Calu3 (cell line): ENCODE data around the gene ZC3H12A. TPM values are rescaled to one million over a fixed set of nuclear protein-coding genes. Genes with fewer than 3 reads are reported as not detected.

ENCODE experiments used
- BruUV-seq: library from RNA; stranded (reverse); fragments of 400-500 nt; replicated peaks from 2 replicates; lab custom pipeline; 2021; lab: Mats Ljungman, UMichigan
- CTCF ChIA-PET: fragments of 300-600 bp; sonication (Branson Sonifier 250); formaldehyde crosslinking; loops from one replicate; lab custom pipeline; 2022; ENCODE audit warnings: antibody characterized with exemption; lab: Charles Lee
- DNase-seq: peaks from one replicate; pipeline ENCODE4 v3.0.0; 2022
- H3K27ac Mint-ChIP-seq: one replicate; pipeline ENCODE4 v1.8.0; 2022; ENCODE audit warnings: mixed read lengths; ENCODE audit not compliant: unreplicated experiment
- H3K27me3 Mint-ChIP-seq: one replicate; pipeline ENCODE4 v1.8.0; 2022; ENCODE audit warnings: mixed read lengths; ENCODE audit not compliant: unreplicated experiment
- H3K36me3 Mint-ChIP-seq: one replicate; pipeline ENCODE4 v1.8.0; 2022; ENCODE audit warnings: mild to moderate bottlenecking, moderate library complexity, mixed read lengths; ENCODE audit not compliant: insufficient read depth, unreplicated experiment
- H3K4me1 Mint-ChIP-seq: one replicate; pipeline ENCODE4 v1.8.0; 2022; ENCODE audit warnings: mild to moderate bottlenecking, low read depth, mixed read lengths; ENCODE audit not compliant: unreplicated experiment
- H3K4me3 Mint-ChIP-seq: one replicate; pipeline ENCODE4 v1.8.0; 2022; ENCODE audit warnings: mild to moderate bottlenecking, low read depth, moderate library complexity, mixed read lengths; ENCODE audit not compliant: unreplicated experiment
- H3K9me3 Mint-ChIP-seq: one replicate; pipeline ENCODE4 v1.8.0; 2022; ENCODE audit warnings: low read depth, mixed read lengths; ENCODE audit not compliant: unreplicated experiment
- CTCF ChIP-seq: fragments of 200-600 bp; IDR thresholded peaks from one replicate; pipeline ENCODE4 v1.8.0; 2022; ENCODE audit warnings: antibody characterized with exemption; ENCODE audit not compliant: unreplicated experiment
- intact Hi-C: fragments of 100-400 bp; cut with micrococcal nuclease; formaldehyde crosslinking; loops from one replicate; pipeline ENCODE4 v1.10.0; 2022; ENCODE audit not compliant: unreplicated experiment
- total RNA-seq: library from RNA; stranded (reverse); gene quantifications from 2 replicates; pipeline ENCODE4 v1.2.3, GENCODE V29; 2022

The ZC3H12A gene
- total RNA-seq, 1 experiment from 2014 or later = 94.1 TPM

GRCh38 chr1:37493336-37494098, 19.1 kb downstream of the ZC3H12A start:
- Mint-ChIP-seq H3K27me3 (no peaks in the 10 kb centered on the region), H3K36me3 (peaks cover 37% of the 10 kb centered on the region), H3K9me3 (no peaks in the 10 kb centered on the region), H3K4me1 (no peaks in the 10 kb centered on the region), H3K4me3 (no peak overlapping the region), H3K27ac (no peak overlapping the region)
- TF ChIP-seq CTCF = no peak
- intact Hi-C loops = no loop called here
- CTCF ChIA-PET = interaction anchor here (0.7 kb wide), 2 partner anchors 10 to 198 kb away, joined by 5 read pairs; no protein-coding TSS in a partner anchor
- no peak for DNase-seq
- TSS peak; percentile 14 for BruUV-seq

GRCh38 chr1:37495875-37496274, 21.5 kb downstream of the ZC3H12A start:
- Mint-ChIP-seq H3K4me1 (peaks cover 10% of the 10 kb centered on the region), H3K27ac (no peak overlapping the region), H3K36me3 (peaks cover 34% of the 10 kb centered on the region), H3K27me3 (no peaks in the 10 kb centered on the region), H3K9me3 (no peaks in the 10 kb centered on the region), H3K4me3 (no peak overlapping the region)
- no TSS peak for BruUV-seq
- intact Hi-C loops = no loop called here
- TF ChIP-seq CTCF = no peak
- DNase-seq = no peak
- CTCF ChIA-PET = no interaction called here

GRCh38 chr1:37497832-37498231, 23.5 kb downstream of the ZC3H12A start:
- BruUV-seq = no TSS peak
- H3K27ac Mint-ChIP-seq = no peak overlapping the region
- H3K9me3 Mint-ChIP-seq = no peaks in the 10 kb centered on the region
- H3K4me1 Mint-ChIP-seq = peaks cover 10% of the 10 kb centered on the region
- no peaks in the 10 kb centered on the region for H3K27me3 Mint-ChIP-seq
- DNase-seq = peak; percentile 66
- no peak overlapping the region for H3K4me3 Mint-ChIP-seq
- H3K36me3 Mint-ChIP-seq = peaks cover 46% of the 10 kb centered on the region
- intact Hi-C loops = no loop called here
- TF ChIP-seq CTCF = no peak
- CTCF ChIA-PET = interaction anchor here (1.1 kb wide), 1 partner anchor 10 kb away, joined by 3 read pairs; no protein-coding TSS in a partner anchor

GRCh38 chr1:37498872-37499617, 24.7 kb downstream of the ZC3H12A start:
- no peak for TF ChIP-seq CTCF
- H3K4me1 Mint-ChIP-seq = peaks cover 10% of the 10 kb centered on the region
- no peaks in the 10 kb centered on the region for H3K9me3 Mint-ChIP-seq
- BruUV-seq = no TSS peak
- peaks cover 37% of the 10 kb centered on the region for H3K36me3 Mint-ChIP-seq
- CTCF ChIA-PET = interaction anchor here (0.6 to 1.1 kb wide), 2 partner anchors 11 to 433 kb away, joined by 3 to 5 read pairs; no protein-coding TSS in a partner anchor
- H3K27me3 Mint-ChIP-seq = no peaks in the 10 kb centered on the region
- no peak overlapping the region for H3K4me3 Mint-ChIP-seq
- peak; percentile 20 for DNase-seq
- no peak overlapping the region for H3K27ac Mint-ChIP-seq
- intact Hi-C loops = no loop called here
